NCI-H1417 (cell line): Measurements from ENCODE around the gene TMEM132D.
A peak's percentile ranks its signal among the peaks of the same experiment; 100 is the strongest.

Source experiments
- DNase-seq, 3 experiments: peaks; one replicate each; lab custom pipeline; 2025; lab: John Stamatoyannopoulos, UW

The TMEM132D gene

GRCh38 chr12:129873111-129873832 lies 30.6 kb downstream of the TMEM132D start:
- DNase-seq = peak in 1 of 3 experiments; percentile 49

GRCh38 chr12:129871991-129872972 lies 31.5 kb downstream of the TMEM132D start:
- DNase-seq = peak in 1 of 3 experiments; percentile 21

- DNase-seq = no peak
Measured at GRCh38 chr12:129870796-129871195, 33.0 kb downstream of the TMEM132D start.

- no peak for DNase-seq
Measured at GRCh38 chr12:129870136-129870535, 33.7 kb downstream of the TMEM132D start.

- DNase-seq = no peak
Measured at GRCh38 chr12:129868575-129868974, 35.2 kb downstream of the TMEM132D start.

- DNase-seq = no peak
Measured at GRCh38 chr12:129863938-129864337, 39.9 kb downstream of the TMEM132D start.

GRCh38 chr12:129862561-129863175 lies 41.2 kb downstream of the TMEM132D start:
- DNase-seq = peak in 1 of 3 experiments; percentile 91

- peak in 1 of 3 experiments; percentile 52 for DNase-seq
Measured at GRCh38 chr12:129861951-129862350, 41.9 kb downstream of the TMEM132D start.

- no peak for DNase-seq
Measured at GRCh38 chr12:129854591-129854990, 49.2 kb downstream of the TMEM132D start.

GRCh38 chr12:129851296-129851695 lies 52.5 kb downstream of the TMEM132D start:
- DNase-seq = no peak

GRCh38 chr12:129848876-129849275 lies 54.9 kb downstream of the TMEM132D start:
- no peak for DNase-seq

GRCh38 chr12:129847063-129847462 lies 56.8 kb downstream of the TMEM132D start:
- DNase-seq = no peak

GRCh38 chr12:129844662-129845220 lies 59.1 kb downstream of the TMEM132D start:
- no peak for DNase-seq

GRCh38 chr12:129841251-129841650 lies 62.6 kb downstream of the TMEM132D start:
- no peak for DNase-seq

GRCh38 chr12:129840145-129840884 lies 63.5 kb downstream of the TMEM132D start:
- no peak for DNase-seq

GRCh38 chr12:129839679-129840078 lies 64.1 kb downstream of the TMEM132D start:
- DNase-seq = no peak

- DNase-seq = no peak
Measured at GRCh38 chr12:129831294-129831693, 72.5 kb downstream of the TMEM132D start.

GRCh38 chr12:129830796-129831195 lies 73.0 kb downstream of the TMEM132D start:
- no peak for DNase-seq

GRCh38 chr12:129827866-129828384 lies 75.9 kb downstream of the TMEM132D start:
- DNase-seq = no peak

- no peak for DNase-seq
Measured at GRCh38 chr12:129827102-129827865, 76.5 kb downstream of the TMEM132D start.
